GM21528 (cell line): Measurements from ENCODE around the gene TEX14.

Source experiments
- ATAC-seq: cut with Tn5 transposase; IDR thresholded peaks from one replicate; pipeline ENCODE4 v1.9.1; 2021; ENCODE audit warnings: mild to moderate bottlenecking, moderate library complexity; ENCODE audit not compliant: unreplicated experiment, low FRiP score

TEX14 gene, protein sequence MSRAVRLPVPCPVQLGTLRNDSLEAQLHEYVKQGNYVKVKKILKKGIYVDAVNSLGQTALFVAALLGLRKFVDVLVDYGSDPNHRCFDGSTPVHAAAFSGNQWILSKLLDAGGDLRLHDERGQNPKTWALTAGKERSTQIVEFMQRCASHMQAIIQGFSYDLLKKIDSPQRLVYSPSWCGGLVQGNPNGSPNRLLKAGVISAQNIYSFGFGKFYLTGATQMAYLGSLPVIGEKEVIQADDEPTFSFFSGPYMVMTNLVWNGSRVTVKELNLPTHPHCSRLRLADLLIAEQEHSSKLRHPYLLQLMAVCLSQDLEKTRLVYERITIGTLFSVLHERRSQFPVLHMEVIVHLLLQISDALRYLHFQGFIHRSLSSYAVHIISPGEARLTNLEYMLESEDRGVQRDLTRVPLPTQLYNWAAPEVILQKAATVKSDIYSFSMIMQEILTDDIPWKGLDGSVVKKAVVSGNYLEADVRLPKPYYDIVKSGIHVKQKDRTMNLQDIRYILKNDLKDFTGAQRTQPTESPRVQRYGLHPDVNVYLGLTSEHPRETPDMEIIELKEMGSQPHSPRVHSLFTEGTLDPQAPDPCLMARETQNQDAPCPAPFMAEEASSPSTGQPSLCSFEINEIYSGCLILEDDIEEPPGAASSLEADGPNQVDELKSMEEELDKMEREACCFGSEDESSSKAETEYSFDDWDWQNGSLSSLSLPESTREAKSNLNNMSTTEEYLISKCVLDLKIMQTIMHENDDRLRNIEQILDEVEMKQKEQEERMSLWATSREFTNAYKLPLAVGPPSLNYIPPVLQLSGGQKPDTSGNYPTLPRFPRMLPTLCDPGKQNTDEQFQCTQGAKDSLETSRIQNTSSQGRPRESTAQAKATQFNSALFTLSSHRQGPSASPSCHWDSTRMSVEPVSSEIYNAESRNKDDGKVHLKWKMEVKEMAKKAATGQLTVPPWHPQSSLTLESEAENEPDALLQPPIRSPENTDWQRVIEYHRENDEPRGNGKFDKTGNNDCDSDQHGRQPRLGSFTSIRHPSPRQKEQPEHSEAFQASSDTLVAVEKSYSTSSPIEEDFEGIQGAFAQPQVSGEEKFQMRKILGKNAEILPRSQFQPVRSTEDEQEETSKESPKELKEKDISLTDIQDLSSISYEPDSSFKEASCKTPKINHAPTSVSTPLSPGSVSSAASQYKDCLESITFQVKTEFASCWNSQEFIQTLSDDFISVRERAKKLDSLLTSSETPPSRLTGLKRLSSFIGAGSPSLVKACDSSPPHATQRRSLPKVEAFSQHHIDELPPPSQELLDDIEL (N-terminal part only)

DNA sequence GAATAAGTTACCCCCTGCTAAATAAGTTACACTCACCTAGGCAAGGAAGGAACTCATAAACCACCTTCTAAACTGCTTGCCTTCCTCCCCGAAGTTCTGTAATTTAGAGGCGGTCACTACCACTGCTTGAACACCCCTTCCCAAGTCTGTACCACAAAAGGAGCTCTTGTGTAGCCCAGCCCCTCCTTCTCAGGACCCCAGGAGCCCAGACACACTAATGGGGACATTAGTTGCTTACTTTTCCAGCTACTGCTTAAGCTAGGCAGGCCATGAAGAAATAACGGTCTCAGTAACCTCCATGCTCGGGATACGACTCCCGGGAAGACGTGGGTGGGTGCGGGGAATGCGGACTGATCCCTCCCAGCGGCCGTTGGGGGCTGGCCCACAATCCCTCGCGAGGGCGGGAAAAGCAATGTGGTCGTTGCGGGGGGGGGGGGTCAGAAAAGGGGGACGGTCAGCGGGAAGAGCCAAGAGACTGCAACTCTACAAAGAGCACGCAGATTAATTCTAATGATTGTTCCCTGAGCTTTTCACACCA, at the start of gene TEX14:
TEX14 (minus strand) TSS at position 345 of the 538 bp plus-strand sequence. CDS start 40,044 bp downstream, outside the sequence.
- ATAC-seq = no peak

DNA sequence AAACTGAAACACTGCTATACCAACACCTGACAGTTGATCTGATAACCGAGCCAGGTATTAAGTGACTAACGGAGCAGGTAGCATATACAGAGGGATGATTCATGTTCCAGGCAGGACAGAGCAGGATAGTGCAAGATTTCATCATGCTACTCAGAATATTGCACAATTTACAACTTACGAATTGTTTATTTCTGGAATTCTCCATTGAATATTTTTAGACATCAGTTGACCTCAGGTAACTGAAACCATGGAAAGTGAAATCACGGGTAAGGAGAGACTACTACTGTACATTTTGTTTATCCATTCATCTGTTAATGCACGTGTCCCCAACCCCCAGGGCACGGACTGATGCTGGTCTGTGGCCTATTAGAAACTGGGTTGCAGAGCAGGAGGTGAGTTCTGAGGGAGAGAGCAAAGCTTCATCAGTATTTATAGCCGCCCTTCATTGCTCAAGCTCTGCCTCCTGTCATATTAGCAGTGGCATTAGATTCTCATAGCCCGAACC, 49.3 kb upstream of the TEX14 start:
- ATAC-seq = no peak

DNA sequence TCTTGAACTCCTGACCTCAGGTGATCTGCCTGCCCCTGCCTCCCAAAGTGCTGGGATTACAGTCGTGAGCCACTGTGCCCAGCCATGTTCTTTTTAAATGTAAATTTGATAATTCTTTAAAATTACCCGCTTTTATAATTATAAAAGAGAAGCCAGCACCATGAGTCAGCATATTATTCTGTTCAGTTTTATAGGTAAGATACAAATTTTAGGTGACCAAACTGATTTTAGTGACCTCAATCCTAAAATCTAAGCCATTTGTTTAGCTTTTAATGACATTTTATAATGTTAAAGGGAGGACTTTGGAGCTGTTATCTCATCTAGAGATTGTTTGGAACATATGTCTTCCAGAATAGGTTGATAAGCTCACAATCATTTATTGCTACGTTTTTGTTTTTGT, 43.0 kb upstream of the TEX14 start:
- ATAC-seq = no peak

DNA sequence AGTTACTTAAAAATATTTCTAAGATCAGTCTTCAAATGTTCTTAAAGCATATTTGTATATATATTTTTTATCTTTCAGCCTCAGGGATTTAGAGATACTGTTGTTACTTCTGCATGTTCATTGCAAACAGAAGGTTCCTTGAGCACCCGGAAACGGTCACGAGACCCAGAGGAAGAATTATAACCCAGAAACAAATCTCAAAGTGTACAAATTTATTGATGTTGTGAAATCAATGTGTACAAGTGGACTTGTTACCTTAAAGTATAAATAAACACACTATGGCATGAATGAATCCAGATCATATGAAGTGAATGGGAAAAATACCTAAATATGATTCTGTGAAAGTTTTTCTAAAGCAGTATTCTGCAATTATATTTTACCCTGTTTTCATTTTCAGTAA, 42.2 kb upstream of the TEX14 start:
- ATAC-seq = no peak

DNA sequence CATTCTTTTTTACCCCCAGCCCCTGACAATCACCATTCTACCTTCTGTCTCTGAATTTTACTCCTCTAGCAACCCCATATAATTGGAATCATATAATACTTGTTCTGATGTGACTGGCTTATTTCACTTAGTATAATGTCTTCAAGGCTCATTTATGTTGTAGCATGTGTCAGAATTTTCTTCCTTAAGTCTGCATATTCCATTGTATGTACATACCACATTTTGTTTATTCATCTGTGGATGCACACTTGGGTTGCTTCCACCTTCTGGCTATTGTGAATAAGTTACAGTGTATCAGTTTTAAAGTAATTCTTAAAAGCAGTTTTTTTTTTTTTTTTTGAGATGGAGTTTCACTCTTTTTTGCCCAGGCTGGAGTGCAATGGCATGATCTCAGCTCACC, 39.1 kb upstream of the TEX14 start:
- ATAC-seq = no peak

DNA sequence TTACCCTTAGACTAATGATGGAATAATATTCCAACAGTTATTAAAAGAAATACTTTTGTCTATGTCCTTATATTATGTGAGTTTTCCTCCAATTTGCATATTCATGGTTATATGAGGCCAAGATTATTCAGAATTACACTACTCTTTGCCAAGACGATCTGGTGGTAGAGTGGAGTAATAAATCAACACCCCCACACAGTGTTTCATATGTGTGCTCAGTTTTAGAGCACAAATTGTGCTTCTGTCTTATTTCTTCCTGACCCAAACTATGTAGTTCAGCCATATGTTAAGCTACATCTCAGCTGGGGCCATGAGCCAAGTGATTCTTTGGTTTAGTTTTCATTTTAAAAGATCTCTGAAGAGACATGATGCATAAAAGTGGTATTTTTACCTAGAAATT, 37.0 kb upstream of the TEX14 start:
- ATAC-seq = no peak

DNA sequence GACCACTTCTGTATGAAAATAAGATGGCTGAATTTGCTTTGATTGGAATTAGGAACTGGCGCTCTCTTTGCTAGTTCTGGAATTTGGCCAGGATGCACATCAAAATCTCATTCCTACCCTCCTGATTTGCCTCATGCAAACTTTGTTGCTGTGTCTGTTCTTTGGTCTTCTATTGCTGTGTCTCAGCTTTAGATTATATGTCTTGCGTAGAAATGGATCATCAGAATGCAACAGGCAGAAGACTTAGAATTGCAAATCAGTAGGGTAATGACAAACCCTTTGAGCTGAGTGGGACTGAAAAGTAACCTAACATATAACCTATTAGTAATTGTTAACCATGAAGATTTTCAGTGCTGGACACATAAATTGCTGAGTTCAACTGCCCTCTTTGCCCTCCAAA, 30.9 kb upstream of the TEX14 start:
- no peak for ATAC-seq

DNA sequence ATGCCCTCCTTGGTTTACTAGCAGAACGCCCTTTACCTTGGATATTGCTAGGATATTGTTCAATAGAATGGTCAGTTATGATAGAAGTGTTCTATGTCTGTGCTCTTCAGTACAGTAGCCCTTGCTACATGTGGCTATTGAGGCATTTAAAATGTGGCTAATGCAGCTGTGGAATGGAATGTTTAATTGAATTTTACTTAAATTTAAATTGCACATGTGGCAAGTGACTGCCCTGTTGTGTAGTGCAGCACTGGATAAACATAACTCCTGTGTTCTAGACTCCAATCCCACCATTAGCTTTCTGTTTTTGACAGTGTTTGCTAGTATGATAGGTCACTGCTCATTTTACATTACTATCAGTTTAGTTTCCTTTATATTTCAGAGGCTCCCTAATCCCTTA, 30.4 kb upstream of the TEX14 start:
- no peak for ATAC-seq

DNA sequence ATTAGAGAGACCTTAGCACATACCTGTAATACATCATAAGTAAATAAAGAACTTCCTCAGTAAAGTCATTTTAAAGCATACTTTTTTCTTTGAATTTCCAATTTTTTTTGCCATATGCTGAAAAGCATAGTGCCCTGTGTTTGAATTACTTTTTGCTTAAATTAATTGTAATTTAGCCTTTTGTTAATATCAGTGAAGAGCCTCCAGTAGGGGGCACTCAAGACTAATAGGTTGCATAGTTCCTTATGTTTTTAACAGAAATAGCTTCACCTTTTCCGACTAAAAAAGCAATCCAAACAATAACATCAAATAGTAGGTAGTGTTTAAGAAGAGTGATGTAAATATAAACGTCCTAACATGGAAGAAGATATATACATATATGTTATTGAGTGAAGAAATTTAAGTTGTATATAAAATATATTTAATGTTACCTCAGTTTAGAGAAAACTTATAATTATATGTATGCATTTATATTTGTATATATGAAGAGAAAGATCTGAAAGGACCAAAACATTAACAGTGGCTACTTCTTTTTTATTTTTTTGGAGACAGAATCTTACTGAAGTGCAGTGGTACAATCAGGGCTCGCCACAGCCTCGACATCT, 19.2 kb upstream of the TEX14 start:
- ATAC-seq = no peak

DNA sequence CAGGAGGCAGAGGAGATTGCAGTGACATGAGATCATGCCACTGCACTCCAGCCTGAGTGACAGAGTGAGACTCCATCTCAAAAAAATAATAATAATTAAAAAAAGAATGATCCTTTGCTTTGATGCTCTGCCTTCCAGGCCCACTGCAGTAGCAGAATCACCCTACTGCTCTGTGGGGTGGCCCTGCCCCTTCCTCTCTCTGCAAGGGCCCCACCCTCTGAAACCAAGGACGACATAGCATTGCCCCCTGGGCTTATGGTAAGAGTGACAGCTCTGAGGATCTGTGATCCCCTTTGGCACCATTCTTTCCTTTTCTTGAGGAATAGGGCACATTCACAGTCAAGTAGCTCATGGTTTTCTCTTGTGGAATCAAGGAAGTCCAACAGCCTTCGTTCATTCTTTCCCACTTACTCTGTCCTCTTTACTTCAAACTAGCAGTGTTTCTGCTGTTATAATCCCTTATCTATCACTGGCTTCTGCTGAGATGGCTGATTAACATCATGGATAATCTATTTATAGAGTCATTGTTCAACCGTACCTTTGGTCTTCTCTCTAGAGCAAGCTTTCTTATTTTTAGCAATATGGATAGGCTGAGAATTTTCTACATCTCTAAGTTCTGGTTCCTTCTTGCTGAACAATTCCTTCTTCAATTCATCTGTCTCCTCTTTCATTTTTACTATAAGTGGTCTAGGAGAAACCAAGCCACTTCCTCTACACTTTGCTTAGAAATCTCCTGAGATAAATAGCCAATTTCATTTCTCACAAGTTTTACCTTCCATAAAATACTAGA, 14.7 kb upstream of the TEX14 start:
- no peak for ATAC-seq

DNA sequence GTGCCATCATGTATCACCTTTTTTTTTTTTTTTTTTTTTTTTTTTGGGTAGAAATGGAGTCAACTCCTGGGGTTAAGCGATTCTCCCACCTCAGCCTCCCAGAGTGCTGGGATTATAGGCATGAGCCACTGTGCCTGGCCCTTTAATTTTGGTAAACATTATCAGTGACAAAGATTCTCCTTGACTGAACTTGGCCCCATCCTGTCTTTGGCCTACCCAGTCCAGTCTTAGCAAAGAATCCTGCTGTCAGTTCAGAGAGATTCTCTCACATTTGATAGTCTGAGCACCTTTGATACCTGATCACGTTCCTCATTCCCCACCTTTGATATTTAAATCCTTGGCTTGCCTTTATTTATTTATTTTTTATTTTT, 12.1 kb upstream of the TEX14 start:
- ATAC-seq = no peak

DNA sequence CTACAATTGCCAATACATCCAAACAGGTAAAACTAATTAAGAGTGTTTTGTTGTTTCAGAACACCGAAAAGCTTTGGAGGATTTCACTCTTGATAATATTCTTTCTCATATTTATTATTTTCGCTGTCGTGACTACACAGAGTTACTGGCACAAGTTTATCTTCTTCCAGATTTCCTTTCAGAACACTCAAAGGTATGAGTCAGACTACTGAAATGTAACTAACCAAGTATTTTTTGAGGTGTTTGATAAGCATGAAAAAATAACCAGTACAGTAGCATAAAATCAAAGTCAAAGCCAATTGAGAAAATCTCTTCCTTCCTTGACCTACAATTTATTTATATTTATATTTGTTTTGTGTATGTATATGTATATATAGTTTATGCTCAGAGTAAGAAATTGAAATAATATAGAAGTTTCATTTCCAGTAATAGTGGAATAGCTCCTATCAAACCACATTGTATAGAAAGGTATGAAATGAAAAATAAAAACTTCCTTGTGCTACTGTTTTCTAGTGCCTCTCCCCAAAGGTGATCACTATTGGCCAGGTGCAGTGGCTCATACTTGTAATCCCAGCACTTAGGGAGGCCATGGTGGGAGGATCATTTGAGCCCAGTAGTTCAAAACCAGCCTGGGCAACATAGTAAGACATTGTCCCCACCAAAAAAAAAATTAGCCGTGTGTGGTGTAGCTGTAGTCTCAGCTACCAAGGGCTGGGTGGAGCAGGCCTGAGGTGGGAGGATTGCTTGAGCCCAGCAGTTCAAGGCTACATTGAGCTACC, 11.5 kb upstream of the TEX14 start:
- no peak for ATAC-seq

DNA sequence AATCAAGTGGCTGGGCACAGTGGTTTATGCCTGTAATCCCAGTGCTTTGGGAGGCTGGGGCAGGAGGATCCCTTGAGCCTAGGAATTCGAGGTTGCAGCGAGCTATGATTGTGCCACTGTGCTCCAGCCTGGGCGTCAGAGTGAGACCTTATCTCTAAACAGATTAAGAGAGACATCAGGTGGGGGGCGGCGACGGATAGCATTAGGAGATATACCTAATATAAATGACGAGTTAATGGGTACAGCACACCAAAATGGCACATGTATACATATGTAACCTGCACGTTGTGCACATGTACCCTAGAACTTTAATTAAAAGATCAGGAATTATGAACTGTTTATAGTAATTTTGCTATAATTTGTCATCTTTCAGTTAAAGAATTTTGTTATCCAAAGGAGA, 10.9 kb upstream of the TEX14 start:
- no peak for ATAC-seq

DNA sequence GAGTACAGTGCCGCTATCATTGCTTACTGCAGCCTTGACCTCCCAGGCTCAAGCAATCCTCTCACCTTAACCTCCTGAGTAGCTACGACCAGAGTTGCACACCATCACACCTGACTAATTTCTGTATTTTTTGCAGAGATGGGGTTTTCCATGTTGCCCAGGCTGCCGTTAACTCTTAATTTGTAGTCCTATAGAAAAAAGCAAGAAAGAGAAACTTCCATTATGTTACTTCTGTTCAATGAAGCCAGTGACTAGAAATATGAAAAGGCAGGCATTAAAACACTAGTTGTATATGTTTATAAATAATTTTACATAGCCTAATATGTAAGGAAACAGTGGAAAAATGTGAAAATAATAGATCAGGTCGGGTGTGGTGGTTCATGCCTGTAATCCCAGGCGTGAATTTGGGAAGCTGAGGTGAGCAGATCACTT, 10.2 kb upstream of the TEX14 start:
- no peak for ATAC-seq

DNA sequence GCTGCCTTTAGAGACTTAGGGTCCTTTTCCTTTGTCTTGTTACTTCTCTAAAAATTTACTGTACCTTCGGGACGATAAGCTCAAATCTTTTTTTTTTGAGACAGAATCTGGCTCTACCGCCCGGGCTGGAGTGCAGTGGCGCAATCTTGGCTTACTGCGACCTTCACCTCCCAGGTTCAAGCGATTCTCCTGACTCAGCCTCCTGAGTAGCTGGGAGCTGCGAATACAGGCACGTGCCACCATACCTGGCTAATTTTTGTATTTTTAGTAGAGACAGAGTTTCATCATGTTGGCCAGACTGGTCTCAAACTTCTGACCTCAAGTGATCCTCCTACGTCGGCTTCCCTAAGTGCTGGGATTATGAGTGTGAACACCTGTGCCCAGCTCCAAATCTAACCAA, 7.9 kb upstream of the TEX14 start:
- no peak for ATAC-seq

DNA sequence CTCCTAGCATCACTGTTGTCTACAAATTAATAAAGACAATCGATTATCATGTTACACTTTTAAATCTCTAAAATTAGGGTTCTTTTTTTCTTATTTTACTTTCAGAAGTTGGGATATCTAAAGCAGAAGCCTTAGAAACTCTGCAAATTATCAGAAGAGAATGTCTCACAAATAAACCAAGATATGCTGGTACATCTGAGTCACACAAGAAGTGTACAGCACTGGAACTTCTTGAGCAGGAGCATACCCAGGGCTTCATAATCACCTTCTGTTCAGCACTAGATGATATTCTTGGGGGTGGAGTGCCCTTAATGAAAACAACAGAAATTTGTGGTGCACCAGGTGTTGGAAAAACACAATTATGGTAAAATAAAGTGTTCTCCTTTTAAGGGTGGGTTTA, 3.0 kb upstream of the TEX14 start:
- no peak for ATAC-seq

DNA sequence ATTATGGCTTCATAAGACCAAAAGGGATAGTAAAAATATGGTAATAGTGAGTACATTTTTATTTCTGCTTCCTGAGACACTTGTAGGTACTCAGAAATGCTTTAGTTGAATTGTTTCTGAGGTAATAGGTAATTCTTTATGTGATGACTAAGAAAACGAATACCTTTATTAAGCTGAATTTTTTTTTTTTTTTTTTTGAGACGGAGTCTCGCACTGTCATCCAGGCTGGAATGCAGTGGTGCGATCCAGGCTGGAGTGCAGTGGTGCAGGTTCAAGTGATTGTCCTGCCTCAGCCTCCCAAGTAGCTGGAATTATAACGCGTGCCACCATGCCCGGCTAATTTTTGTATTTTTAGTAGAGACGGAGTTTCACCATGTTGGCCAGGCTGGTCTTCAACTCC, 2.5 kb upstream of the TEX14 start:
- no peak for ATAC-seq

DNA sequence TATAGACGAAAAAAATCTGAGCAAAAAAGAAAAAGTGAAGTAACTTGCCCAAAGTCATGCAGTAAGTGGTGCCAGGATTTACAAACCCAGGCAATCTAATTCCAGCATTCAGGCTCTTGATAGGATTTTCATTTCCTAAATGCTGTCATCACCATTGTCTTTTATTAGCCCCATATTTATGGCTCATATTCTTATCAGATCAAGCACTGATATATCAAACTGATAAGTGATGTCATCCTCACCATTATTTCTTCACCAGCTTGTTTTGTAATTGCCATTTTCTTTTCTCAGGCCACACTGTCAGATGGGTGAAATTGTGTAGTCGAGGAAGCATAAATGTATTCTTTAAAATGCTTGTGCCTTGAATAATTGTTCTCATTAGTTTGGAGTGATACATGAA, 1.9 kb upstream of the TEX14 start:
- no peak for ATAC-seq
